K562 (cell line): ENCODE measurements around the gene KAZN. TPM values are rescaled to one million over a fixed set of nuclear protein-coding genes. Genes with fewer than 3 reads are reported as not detected.

Source experiments
- CBFB ChIP-seq: sonication (generic); formaldehyde crosslinking; IDR thresholded peaks from 2 replicates; pipeline ENCODE4 v1.4.0; 2020; ENCODE audit warnings: mild to moderate bottlenecking, missing genetic modification reagents
- CCNT2 ChIP-seq: IDR thresholded peaks from 2 replicates; pipeline ENCODE4 v1.6.1; 2011; ENCODE audit warnings: borderline replicate concordance, low read depth, mild to moderate bottlenecking, moderate library complexity, mixed read lengths, low read length; ENCODE audit not compliant: insufficient read length; ENCODE audit errors: extremely low read depth
- FOS ChIP-seq: IDR thresholded peaks from 3 replicates; pipeline ENCODE4 v1.6.1; 2011; ENCODE audit not compliant: insufficient read length; ENCODE audit errors: extremely low read depth
- HIVEP1 ChIP-seq: fragments of 250-450 bp; sonication (Bioruptor Pico); IDR thresholded peaks from 2 replicates; pipeline ENCODE4 v1.4.0; 2020; ENCODE audit warnings: mild to moderate bottlenecking
- NFATC3 ChIP-seq: fragments of 450-650 bp; IDR thresholded peaks from 2 replicates; pipeline ENCODE4 v1.6.1; 2017; ENCODE audit warnings: mild to moderate bottlenecking
- POLR2H ChIP-seq: IDR thresholded peaks from 2 replicates; pipeline ENCODE4 v1.6.1; 2016; ENCODE audit warnings: missing genetic modification characterization, low read depth, mild to moderate bottlenecking, control low read depth, missing compliant biosample characterization, moderate library complexity
- SMAD4 ChIP-seq: fragments of 250-450 bp; sonication (Bioruptor Pico); conservative IDR thresholded peaks from 2 replicates; pipeline ENCODE4 v1.8.0; 2021; ENCODE audit warnings: inconsistent platforms, mild to moderate bottlenecking, moderate library complexity
- STAT5B ChIP-seq: fragments of 250-450 bp; sonication (Bioruptor Pico); IDR thresholded peaks from 2 replicates; pipeline ENCODE4 v1.8.0; 2021; ENCODE audit warnings: mild to moderate bottlenecking, inconsistent platforms
- WHSC1 ChIP-seq: IDR thresholded peaks from one replicate; pipeline ENCODE4 v1.6.1; 2012; ENCODE audit warnings: low read length, control low read depth, inconsistent platforms
- ZFPM2 ChIP-seq: fragments of 250-450 bp; sonication (Bioruptor Pico); IDR thresholded peaks from 2 replicates; pipeline ENCODE4 v1.5.1; 2022; ENCODE audit warnings: mild to moderate bottlenecking
- ZKSCAN1 ChIP-seq: fragments of 150-350 bp; IDR thresholded peaks from 2 replicates; pipeline ENCODE4 v1.6.1; 2016; ENCODE audit warnings: low read depth, low read length
- ZNF212 ChIP-seq: fragments of 450-650 bp; formaldehyde crosslinking; IDR thresholded peaks from 2 replicates; pipeline ENCODE4 v1.4.0; 2020; ENCODE audit warnings: mild to moderate bottlenecking
- ZNF589 ChIP-seq: fragments of 200-800 bp; sonication (Bioruptor generic); IDR thresholded peaks from 2 replicates; pipeline ENCODE4 v1.6.1; 2016; ENCODE audit warnings: low read depth, missing genetic modification characterization, missing compliant biosample characterization
- polyA plus RNA-seq, 8 experiments: library from polyadenylated mRNA; depleted of rRNA in 4 of 8; stranded (reverse) in 5 of 8; unstranded in 3 of 8; fragments of >200 nt; fragmentation: Nextera tagmentation in 2 of 8; fragmentation: Illumina TruSeq in 1 of 8; extraction: Ambion mirVana in 2 of 8; extraction: Trizol in 1 of 8; gene quantifications; 2 replicates each; pipeline versions ENCODE4 v1.2.1 to v1.2.3, GENCODE V29; 2011 to 2014; ENCODE audit warnings: inconsistent platforms in 1 of 8, missing spikeins in 1 of 8
- total RNA-seq, 7 experiments: library from RNA; depleted of rRNA in 6 of 7; stranded (reverse); fragments of >200 nt in 6 of 7; fragmentation: Illumina TruSeq in 2 of 7; extraction: Trizol in 2 of 7; gene quantifications; 2 replicates each; pipeline versions ENCODE4 v1.2.1 to v1.2.3, GENCODE V29; 2011 to 2021; ENCODE audit warnings: low replicate concordance in 1 of 7
- TF ChIP-seq, protein P1 (sequence below): fragments of 450-650 bp; IDR thresholded peaks from one replicate; pipeline ENCODE4 v1.6.1; 2018; ENCODE audit warnings: mild to moderate bottlenecking, moderate library complexity; ENCODE audit not compliant: partially characterized antibody
- TF ChIP-seq, protein P2 (sequence below): IDR thresholded peaks from 2 replicates; pipeline ENCODE4 v1.6.1; 2011; ENCODE audit warnings: borderline replicate concordance, low read depth, mild to moderate bottlenecking, moderate library complexity, low read length; ENCODE audit not compliant: insufficient read depth, poor library complexity, severe bottlenecking
- TF ChIP-seq, protein P3 (sequence below): sonication (generic); formaldehyde crosslinking; IDR thresholded peaks from 2 replicates; pipeline ENCODE4 v1.8.1; 2023; ENCODE audit warnings: mild to moderate bottlenecking, missing genetic modification reagents
- TF ChIP-seq, protein P4 (sequence below): IDR thresholded peaks from 2 replicates; pipeline ENCODE4 v1.6.1; 2016; ENCODE audit warnings: missing genetic modification characterization, missing compliant biosample characterization
- TF ChIP-seq, protein P5 (sequence below): fragments of 250-450 bp; sonication (Bioruptor Pico); IDR thresholded peaks from 2 replicates; pipeline ENCODE4 v1.5.0; 2021

KAZN gene
- total and polyA plus RNA-seq, 9 of the 15 experiments (the other 6 are each of a cell fraction or from before 2014, with no cell fraction given) = 2.1 to 21.6 (median 5.4) TPM

DNA sequence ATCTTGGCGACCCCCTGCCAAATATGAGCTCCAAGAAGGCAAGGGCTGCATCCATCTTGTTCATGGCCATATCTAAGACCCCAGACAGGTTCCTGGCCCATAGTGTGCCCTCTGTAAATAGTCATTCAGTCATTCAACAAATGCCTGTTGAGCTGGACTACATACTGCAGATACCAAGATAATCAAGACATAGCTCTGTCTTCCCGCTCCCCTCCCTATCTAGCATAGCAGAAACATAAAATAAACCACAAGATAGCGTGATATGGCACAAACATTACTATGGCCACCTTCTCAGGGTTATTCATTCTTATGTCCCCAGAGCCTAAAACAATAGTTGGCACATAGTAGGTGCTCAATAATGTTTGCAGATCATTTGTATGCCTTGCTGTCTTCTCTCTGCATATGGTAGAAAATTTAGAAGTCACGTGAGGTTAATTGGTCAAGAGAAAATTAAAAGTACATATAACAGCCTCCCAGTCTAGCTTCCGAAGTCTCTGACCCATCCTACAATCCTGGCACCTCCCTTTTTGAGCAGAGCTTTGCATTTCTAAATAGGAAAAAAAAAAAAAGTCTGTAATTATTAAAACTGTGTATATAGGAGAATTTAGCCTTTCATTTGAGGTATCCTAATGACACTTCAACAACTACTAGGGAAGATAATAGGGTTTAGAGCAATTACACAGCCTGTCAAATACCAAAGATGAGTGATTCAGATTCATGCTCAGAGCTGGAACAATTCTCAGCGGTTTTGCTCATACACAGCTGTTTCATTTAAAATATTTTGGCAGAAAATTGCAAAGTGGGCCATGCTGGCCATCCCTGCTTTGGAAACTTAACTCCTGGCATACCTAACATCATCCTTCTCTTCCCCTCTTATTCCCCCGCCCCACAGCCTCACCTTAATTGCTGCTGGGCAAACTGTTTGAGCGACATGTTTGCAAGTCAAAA lies 219.0 kb downstream of the KAZN start (continued):
- TF ChIP-seq, protein P1, sequence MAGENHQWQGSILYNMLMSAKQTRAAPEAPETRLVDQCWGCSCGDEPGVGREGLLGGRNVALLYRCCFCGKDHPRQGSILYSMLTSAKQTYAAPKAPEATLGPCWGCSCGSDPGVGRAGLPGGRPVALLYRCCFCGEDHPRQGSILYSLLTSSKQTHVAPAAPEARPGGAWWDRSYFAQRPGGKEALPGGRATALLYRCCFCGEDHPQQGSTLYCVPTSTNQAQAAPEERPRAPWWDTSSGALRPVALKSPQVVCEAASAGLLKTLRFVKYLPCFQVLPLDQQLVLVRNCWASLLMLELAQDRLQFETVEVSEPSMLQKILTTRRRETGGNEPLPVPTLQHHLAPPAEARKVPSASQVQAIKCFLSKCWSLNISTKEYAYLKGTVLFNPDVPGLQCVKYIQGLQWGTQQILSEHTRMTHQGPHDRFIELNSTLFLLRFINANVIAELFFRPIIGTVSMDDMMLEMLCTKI = no peak
- TF ChIP-seq FOS (no peak), HIVEP1 (no peak), ZNF212 (CRISPR knock-in tag) (no peak), CBFB (CRISPR knock-in tag) (0 out of 2 replicates have a peak, but pooled peaks have one; percentile 29), CCNT2 (peak; percentile 85), ZNF589 (CRISPR knock-in tag) (no peak), STAT5B (CRISPR knock-in tag) (no peak), ZKSCAN1 (peak; percentile 97), NFATC3 (0 out of 2 replicates have a peak, but pooled peaks have one; percentile 65), WHSC1 (no peak), ZFPM2 (no peak), POLR2H (tag) (no peak), SMAD4 (CRISPR knock-in tag) (peak; percentile 75)
- TF ChIP-seq, protein P2, sequence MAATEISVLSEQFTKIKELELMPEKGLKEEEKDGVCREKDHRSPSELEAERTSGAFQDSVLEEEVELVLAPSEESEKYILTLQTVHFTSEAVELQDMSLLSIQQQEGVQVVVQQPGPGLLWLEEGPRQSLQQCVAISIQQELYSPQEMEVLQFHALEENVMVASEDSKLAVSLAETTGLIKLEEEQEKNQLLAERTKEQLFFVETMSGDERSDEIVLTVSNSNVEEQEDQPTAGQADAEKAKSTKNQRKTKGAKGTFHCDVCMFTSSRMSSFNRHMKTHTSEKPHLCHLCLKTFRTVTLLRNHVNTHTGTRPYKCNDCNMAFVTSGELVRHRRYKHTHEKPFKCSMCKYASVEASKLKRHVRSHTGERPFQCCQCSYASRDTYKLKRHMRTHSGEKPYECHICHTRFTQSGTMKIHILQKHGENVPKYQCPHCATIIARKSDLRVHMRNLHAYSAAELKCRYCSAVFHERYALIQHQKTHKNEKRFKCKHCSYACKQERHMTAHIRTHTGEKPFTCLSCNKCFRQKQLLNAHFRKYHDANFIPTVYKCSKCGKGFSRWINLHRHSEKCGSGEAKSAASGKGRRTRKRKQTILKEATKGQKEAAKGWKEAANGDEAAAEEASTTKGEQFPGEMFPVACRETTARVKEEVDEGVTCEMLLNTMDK = no peak
- TF ChIP-seq, protein P3, sequence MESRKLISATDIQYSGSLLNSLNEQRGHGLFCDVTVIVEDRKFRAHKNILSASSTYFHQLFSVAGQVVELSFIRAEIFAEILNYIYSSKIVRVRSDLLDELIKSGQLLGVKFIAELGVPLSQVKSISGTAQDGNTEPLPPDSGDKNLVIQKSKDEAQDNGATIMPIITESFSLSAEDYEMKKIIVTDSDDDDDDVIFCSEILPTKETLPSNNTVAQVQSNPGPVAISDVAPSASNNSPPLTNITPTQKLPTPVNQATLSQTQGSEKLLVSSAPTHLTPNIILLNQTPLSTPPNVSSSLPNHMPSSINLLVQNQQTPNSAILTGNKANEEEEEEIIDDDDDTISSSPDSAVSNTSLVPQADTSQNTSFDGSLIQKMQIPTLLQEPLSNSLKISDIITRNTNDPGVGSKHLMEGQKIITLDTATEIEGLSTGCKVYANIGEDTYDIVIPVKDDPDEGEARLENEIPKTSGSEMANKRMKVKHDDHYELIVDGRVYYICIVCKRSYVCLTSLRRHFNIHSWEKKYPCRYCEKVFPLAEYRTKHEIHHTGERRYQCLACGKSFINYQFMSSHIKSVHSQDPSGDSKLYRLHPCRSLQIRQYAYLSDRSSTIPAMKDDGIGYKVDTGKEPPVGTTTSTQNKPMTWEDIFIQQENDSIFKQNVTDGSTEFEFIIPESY (CRISPR knock-in tag) = no peak
- TF ChIP-seq, protein P4, sequence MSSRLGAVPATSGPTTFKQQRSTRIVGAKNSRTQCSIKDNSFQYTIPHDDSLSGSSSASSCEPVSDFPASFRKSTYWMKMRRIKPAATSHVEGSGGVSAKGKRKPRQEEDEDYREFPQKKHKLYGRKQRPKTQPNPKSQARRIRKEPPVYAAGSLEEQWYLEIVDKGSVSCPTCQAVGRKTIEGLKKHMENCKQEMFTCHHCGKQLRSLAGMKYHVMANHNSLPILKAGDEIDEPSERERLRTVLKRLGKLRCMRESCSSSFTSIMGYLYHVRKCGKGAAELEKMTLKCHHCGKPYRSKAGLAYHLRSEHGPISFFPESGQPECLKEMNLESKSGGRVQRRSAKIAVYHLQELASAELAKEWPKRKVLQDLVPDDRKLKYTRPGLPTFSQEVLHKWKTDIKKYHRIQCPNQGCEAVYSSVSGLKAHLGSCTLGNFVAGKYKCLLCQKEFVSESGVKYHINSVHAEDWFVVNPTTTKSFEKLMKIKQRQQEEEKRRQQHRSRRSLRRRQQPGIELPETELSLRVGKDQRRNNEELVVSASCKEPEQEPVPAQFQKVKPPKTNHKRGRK (tag) = no peak
- TF ChIP-seq, protein P5, sequence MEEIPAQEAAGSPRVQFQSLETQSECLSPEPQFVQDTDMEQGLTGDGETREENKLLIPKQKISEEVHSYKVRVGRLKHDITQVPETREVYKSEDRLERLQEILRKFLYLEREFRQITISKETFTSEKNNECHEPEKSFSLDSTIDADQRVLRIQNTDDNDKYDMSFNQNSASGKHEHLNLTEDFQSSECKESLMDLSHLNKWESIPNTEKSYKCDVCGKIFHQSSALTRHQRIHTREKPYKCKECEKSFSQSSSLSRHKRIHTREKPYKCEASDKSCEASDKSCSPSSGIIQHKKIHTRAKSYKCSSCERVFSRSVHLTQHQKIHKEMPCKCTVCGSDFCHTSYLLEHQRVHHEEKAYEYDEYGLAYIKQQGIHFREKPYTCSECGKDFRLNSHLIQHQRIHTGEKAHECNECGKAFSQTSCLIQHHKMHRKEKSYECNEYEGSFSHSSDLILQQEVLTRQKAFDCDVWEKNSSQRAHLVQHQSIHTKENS = no peak
